Measurements from ENCODE around the gene RLN3.
"Not testable (repeated sequence)": the region's sequence is repeated elsewhere in the genome, so short reads cannot be mapped to it uniquely, and the experiment has no call there.

The RLN3 gene

DNA sequence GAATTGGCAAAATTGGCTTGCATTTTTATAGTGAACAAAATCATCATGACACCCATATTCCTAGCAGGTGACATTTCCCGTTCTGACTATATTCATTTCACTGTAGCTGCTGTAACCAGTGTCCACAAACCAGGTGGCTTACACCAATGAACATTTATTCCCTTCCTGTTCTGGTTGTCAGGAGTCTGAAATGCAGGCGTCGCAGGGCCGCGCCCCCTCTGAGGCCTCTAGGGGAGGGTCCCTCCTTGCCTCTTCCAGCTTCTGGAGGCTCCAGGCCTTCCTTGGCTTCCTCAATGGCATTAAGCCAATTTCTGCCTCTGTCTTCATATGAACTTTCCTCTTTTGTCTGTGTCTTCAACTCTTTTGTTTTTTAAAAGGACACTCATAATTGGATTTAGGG, 6.5 kb upstream of the RLN3 start:
- TF ChIP-seq GATA1 (IDR thresholded peaks at IDR 0.05; ENCODE audit: low read depth, low read length) (no peak), POLR2A (IDR thresholded peaks at IDR 0.05; ENCODE audit: low read length) (no peak)
- no peak for DNase-seq

DNA sequence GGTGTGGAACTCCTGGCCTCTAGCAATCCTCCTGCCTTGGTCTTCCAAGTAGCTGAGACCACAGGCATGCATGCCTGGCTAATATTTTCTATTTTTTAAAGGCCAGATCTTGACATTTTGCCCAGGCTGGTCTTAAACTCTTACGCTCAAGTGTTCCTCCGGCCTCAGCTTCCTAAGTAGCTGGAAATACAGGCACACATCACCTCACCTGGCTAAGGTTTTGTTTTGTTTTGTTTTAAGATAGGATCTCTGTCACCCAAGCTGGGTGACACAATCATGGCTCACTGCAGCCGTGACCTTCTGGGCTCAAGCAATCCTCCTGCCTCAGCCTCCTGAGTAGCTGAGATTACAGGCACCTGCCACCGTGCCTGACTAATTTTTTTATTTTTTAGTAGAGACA, 5.5 kb upstream of the RLN3 start:
- TF ChIP-seq GATA1 (IDR thresholded peaks at IDR 0.05; ENCODE audit: low read depth, low read length) (no peak), POLR2A (IDR thresholded peaks at IDR 0.05; ENCODE audit: low read length) (no peak)
- no peak for DNase-seq

DNA sequence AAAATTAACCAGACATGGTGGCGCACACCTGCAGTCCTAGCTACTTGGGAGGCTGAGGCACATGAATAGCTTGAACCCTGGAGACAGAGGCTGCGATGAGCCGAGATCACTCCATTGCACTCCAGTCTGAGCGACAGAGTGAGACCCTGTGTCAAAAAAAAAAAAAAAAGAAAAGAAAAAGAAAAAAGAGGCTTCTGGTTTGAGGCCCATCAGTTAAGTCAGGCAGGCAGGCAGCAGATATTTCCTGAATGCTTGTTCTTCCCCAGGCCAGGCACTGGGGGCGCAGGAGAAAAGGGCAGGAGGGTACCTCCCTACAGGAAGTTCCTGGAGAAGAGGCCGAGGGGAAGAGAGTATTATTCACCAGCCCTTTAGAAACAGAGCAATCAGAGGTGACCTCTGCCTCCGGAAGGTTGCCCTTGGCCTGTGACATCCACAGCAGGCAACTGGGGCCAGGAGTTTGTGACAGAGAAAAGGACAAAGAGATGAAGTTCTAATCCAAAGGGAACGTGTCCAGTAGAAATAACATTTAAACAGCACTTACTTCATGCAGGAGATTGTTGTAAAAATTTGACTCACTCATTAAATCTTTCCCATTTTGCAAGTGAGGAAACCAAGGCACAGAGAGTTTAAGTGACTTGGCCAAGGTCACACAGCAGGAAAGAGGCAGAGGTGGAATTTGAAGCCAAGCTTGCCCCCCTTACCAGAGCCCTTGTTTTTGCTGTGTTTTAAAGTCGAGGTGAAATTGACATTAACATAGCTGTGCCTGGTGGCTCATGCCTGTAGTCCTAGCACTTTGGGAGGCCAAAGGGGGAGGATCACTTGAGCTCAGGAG, 4.3 kb upstream of the RLN3 start:
- DNase-seq = peak; percentile 64 to 77
- peak; percentile 34 for TF ChIP-seq GATA1 (IDR thresholded peaks at IDR 0.05; ENCODE audit: low read depth, low read length)
- TF ChIP-seq POLR2A (IDR thresholded peaks at IDR 0.05; ENCODE audit: low read length) = no peak

DNA sequence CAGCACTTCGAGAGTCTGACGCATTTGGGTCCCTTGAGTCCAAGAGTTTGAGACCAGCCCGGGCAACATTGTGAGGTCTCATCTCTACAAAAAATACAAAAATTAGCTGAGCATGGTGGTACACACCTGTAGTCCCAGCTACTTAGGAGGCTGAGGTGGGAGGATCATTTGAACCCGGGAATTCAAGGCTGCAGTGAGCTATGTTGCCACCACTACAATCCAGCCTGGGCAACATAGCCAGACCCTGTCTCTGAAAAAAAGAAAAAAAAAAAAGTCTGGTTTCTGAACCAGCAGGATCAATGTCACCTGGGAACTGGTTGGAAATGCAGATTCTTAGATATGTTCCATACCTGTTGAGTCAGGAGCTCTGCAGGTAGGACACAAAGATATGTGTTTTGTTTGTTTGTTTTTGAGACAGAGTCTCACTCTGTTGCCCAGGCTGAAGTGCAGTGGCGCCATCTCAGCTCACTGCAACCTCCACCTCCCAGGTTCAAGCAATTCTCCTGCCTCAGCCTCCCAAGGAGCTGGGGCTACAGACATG, 1.2 kb upstream of the RLN3 start:
- DNase-seq = not testable (repeated sequence)

DNA sequence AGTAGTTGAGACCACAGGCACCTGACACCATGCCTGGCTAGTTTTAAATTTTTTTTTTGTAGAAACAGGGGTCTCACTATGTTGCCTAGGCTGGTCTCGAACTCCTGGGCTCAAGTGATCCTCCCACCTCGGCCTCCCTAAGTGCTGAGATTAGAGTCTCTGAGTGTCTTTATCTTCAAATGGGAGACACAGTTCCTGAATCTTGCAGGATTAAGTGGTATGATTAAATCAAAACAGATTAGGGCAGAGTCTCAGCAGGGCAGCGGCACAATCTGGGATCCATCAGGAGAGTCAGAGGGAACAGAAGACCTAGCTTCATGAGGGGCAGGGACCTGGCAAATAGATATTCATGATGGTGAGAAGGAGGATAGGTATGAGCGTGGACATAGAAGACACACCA, 953 bp downstream of the RLN3 start:
- TF ChIP-seq GATA1 (IDR thresholded peaks at IDR 0.05; ENCODE audit: low read depth, low read length) (no peak), POLR2A (IDR thresholded peaks at IDR 0.05; ENCODE audit: low read length) (no peak)
- no peak for DNase-seq

DNA sequence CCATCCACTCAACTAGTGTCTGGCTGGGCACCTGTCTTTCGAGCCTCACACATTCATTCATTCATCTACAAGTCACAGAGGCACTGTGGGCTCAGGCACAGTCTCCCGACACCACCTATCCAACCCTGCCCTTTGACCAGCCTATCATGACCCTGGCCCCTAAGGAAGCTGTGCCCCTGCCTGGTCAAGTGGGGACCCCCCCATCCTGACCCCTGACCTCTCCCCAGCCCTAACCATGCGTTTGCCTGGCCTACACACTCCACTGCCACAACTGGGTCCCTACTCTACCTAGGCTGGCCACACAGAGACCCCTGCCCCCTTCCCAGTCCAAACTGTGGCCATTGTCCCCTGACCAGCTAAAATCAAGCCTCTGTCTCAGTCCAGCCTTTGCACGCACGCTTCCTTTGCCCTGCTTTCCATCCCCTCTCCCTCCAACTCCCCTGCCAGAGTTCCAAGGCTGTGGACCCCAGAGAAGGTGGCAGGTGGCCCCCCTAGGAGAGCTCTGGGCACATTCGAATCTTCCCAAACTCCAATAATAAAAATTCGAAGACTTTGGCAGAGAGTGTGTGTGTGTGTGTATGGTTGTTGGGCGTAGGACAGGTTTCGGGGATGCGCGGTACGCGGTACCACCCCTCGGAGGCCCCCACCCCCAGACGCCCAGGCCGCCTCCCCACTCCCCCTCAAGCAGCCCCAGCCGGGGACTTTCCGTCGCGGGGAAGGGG, 3.2 kb downstream of the RLN3 start:
- DNase-seq = no peak
- no peak for TF ChIP-seq POLR2A (IDR thresholded peaks at IDR 0.05; ENCODE audit: low read length)
- no peak for TF ChIP-seq GATA1 (IDR thresholded peaks at IDR 0.05; ENCODE audit: low read depth, low read length)

DNA sequence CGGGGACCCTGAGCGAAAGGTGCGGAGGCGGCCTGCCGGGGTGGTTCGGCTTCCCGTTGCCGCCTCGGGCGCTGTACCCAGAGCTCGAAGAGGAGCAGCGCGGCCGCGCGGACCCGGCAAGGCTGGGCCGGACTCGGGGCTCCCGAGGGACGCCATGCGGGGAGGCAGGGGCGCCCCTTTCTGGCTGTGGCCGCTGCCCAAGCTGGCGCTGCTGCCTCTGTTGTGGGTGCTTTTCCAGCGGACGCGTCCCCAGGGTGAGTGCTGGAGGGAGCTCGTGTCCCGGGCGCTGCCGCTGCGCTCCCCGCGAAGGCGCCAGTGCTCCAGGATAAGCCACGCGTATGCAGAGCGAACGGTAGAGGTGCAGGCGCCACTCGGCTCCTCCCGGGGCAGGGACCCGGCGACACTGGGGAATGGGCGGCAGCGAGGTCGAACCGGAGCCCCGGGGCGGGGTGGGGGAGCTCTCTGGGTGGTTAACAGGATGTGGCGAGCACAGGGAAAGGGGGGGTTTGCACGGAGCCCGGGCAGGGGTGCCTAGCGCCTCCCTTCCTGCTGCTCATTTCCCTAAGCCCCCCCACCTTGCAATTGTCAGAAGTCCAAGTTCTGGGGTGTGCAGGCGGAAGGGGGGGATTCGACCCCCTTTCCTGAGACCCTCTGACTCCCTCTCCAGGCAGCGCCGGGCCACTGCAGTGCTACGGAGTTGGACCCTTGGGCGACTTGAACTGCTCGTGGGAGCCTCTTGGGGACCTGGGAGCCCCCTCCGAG, 4.0 kb downstream of the RLN3 start, which contains the start of gene IL27RA:
Gene IL27RA, plus strand, starts transcription at position 44 of the 762 bp plus-strand sequence. Its CDS starts 111 bp downstream, at position 155.
- peak; percentile 38 for TF ChIP-seq POLR2A (IDR thresholded peaks at IDR 0.05; ENCODE audit: low read length)
- TF ChIP-seq GATA1 (IDR thresholded peaks at IDR 0.05; ENCODE audit: low read depth, low read length) = no peak
- DNase-seq = peak; percentile 68 to 75

DNA sequence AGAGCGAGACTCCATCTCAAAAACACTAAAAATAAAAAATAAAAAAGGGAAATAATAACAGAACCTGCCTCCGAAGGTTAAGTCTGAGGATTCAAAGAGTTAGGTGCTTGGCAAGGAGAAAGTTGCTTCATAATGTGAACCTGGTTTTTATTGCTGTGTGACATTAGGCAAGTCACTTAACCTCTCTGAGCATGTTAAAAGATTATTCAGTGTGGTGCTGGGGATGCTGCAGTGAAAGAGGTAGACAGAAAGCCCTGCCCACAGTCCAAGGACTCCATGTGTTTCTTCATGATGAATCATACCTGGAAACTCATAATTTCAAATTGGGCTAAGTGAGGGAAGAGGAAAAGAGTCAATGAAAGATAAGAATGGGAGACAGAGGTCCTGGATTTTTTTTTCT, 6.0 kb downstream of the RLN3 start:
- TF ChIP-seq GATA1 (IDR thresholded peaks at IDR 0.05; ENCODE audit: low read depth, low read length) (no peak), POLR2A (IDR thresholded peaks at IDR 0.05; ENCODE audit: low read length) (no peak)

DNA sequence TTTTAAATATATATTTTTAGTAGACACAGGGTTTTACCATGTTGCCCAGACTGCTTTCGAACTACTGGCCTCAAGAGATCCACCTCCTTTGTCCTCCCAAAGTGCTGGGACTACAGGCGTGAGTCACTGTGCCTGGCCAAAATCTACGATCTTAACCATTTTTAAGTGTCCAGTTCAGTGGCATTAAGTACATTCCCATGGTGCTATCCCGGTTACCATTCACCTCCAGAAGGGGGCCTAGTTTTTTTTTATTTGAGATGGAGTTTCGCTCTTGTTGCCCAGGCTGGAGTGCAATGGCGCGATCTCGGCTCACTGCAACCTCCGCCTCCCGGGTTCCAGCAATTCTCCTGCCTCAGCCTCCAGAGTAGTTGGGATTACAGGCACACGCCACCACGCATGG, 7.2 kb downstream of the RLN3 start:
- DNase-seq = not testable (repeated sequence)

More for the DNA sequence above, 6.0 kb downstream of the RLN3 start:
- DNase-seq = no peak

DNA sequence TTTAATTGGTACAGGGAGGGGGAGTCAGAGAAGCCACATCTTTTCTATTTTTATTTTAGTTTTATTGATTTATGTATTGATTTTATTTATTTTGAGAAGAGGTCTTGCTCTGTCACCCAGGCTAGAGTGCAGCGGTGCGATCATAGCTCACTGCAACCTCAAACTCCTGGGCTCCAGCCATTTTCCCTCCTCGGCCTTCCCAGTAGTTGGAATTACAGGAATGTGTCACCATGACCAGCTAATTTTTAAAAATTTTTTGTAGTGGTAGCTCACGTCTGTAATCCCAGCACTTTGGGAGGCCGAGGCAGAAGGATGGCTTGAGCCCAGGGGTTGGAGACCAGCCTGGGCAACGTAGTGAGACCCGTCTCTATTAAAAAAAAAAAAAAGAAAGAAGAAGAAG, 7.8 kb downstream of the RLN3 start:
- no peak for TF ChIP-seq GATA1 (IDR thresholded peaks at IDR 0.05; ENCODE audit: low read depth, low read length)
- no peak for TF ChIP-seq POLR2A (IDR thresholded peaks at IDR 0.05; ENCODE audit: low read length)
- no peak for DNase-seq

DNA sequence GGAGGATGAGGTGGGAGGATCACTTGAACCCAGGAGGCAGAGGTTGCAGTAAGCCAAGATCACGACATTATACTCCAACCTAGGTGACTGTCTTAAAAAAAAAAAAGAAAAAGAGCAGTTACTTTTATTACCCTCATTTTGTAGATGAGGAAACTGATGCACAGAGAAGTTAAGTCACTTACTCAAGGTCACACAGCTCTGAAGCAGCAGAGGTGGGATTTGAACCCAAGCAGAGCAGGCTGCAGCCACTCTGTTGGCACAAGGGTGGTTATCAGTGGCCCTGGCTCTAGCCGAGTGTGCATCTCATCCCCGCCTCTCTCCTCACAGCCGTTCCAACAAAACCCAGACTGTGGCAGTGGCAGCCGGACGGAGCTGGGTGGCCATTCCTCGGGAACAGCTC, 11.2 kb downstream of the RLN3 start:
- no peak for DNase-seq
- TF ChIP-seq GATA1 (IDR thresholded peaks at IDR 0.05; ENCODE audit: low read depth, low read length) (no peak), POLR2A (IDR thresholded peaks at IDR 0.05; ENCODE audit: low read length) (no peak)

DNA sequence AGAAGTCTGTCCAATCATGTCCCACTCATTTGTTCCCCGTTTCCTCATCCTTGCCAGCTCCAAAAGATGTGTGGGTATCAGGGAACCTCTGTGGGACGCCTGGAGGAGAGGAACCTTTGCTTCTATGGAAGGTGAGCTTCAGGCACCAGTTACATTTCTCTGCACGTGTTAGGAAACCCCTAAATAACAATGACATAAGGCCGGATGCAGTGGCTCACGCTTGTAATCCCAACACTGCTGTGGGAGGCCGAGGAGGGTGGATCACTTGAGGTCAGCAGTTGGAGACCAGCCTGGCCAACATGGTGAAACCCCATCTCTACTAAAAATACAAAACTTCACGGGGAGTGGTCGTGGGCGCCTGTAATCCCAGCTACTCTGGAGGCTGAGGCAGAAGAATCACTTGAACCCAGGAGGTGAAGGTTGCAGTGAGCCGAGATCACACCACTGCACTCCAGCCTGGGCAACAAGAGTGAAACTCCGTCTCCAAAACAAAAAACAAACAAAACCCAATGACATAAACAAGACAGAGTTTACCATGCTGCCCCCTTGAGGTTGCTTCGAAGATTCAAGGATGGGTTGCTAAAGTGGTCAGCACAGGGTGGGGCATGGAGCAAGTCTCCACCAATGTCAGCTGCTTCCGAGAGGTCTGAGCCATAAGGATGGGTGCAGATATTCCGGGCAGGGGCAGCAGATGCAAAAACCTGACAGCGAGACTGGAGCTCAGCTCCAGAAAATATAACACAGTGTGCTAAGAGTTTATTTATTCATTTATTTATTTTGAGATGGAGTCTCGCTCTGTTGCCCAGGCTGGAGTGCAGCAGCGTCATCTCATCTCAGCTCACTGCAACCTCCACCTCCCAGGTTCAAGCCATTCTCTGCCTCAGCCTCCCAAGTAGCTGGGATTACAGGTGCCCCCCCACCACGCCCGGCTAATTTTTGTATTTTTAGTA, 15.0 kb downstream of the RLN3 start:
- peak; percentile 86 to 88 for DNase-seq

DNA sequence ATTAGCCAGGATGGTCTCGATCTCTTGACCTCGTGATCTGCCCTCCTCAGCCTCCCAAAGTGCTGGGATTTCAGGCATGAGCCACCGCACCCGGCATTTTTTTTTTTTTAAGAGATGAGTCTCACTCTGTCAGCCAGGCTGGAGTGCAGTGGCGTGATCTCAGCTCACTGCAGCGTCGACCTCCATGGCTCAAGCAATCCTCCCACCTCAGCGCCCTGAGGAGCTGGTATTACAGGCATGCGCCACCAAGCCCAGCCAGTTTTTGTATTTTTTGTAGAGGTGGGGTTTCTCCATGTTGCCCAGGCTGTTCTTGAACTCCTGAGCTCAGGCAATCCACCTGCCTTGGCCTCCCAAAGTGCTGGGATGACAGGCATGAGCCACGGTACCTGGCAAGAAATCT, 19.9 kb downstream of the RLN3 start:
- not testable (repeated sequence) for DNase-seq

Measured in erythroblast (primary cell).